Fibroblast of lung (primary cell): ENCODE data around the gene ING3.

Experiments
- CTCF ChIP-seq, 2 donors: IDR thresholded peaks in 1 of 2; conservative IDR thresholded peaks in 1 of 2; 1 replicate in 1 of 2; 2 replicates in 1 of 2; pipeline ENCODE4 v1.5.1; 2011 to 2012; ENCODE audit warnings: low read length in 2 of 2, control low read depth in 1 of 2, inconsistent platforms in 1 of 2, low read depth in 1 of 2, mild to moderate bottlenecking in 1 of 2
- EZH2 ChIP-seq: IDR thresholded peaks from 2 replicates; pipeline ENCODE4 v1.5.1; 2012; ENCODE audit warnings: low read length, control low read depth, mild to moderate bottlenecking; ENCODE audit errors: missing control alignments

DNA sequence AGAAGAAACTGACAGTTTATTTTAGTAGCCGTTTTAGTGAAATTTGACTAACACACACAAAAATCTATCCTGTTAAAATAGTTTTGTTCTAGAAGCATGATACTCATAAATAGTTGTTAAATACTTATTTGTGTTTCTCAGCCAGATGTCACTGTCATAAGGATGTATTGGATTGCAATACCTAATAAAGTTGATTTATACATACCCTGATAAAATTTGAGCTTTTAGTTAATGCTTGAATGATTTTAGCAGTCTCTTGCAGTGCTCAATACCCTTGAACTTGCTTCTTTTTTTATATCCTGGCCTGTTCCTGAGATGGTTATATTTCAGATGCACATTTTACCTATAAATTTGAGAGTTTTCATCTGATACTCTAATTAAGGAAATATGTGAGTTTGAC, 10.1 kb downstream of the ING3 start:
- TF ChIP-seq CTCF (conservative IDR thresholded peaks at IDR 0.05 in 1 of 2, IDR thresholded peaks at IDR 0.05 in 1 of 2; ENCODE audit: low read depth in 1 of 2, low read length in 2 of 2) (no peak), EZH2 (no peak)
